HuH-7.5 (cell line): Measurements from ENCODE around the gene AFDN.

Source experiments
- DNase-seq: peaks from one replicate; pipeline ENCODE4 v3.0.0; 2011; ENCODE audit warnings: low spot score

Gene AFDN

GRCh38 chr6:167796192-167796981 lies 30.3 kb upstream of the AFDN start:
- no peak for DNase-seq

DNA sequence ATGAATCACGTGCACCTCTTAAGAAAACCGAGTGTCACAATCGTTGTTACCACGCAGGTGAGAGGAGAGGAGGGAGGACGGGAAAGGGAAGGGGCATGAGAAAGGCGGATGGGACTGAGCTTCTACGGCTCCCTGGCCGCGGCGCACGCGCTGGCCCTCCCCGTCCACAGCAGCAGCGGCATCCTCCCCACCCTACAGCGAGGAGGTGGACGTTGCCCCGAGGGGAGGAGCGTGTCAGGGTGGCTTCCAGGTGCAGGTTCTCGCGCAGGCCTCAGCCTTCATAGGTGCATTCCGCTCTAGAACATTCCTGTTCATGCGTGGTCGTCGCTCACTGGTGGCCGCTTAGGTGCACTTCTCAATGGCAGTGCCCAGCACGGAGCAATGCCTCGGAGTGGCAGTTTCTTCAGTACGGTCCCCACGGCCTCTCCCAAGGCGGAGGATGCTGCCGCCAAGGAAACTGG lies 29.7 kb upstream of the AFDN start:
- no peak for DNase-seq

- no peak for DNase-seq
These were observed 29.0 kb upstream of the AFDN start for GRCh38 chr6:167797476-167798265.

DNA sequence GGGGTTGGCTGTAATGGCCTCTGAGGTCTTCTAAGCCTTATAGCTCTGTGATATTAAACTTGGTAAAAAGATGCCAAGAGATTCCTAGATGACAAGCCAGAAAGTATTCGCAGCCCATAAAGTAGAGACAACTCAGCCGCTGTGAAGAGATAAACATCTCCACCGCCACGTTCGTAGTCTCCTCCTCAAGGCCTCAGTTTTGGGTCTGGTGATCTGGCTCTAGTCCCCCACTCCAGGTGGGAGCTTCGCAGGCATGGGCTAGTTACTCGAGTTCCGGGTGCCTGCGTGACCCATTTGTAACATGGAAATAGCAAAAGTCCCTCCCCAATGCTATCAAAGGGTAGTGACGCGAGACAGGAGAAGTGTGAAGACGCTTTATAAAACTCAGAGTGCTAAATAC lies 28.3 kb upstream of the AFDN start:
- DNase-seq: no peak

DNA sequence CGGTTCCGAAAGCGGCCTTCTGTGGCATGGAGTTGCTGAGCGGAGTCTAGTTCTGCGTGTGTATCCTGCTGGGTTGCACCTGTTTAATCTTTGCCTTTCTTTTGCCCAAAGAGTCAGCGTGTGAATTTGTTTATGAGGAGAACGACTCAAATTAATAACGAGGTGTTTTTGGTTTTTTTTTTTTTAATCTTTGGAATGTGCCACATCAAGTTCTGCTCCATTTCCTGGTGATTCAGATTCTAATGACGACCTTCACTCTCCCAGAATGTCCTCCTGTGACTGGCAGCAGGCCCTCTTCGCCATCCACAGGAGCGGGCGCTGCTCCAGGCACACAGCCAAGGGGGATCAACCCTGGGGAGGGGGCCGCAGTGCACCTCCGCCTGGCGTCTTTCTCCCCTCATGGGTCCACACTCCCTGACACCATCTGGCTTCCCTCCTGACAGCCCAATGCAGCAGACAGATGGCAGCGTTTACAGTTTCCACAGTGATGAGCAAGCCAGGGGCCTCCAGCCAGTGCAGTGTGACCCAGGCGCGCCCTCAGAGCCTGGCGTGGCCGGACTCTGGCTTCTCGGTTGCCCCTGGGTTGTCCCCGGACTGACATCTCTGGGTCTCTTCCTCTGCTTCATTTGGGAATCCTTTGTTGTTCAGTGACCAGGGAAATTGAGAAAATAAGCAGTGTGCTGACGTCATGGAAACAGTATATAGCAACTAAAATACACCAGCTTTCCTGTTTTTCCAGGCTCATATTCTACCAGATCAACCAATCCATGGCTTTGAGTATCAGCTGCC lies 27.5 kb upstream of the AFDN start:
- DNase-seq: no peak

DNA sequence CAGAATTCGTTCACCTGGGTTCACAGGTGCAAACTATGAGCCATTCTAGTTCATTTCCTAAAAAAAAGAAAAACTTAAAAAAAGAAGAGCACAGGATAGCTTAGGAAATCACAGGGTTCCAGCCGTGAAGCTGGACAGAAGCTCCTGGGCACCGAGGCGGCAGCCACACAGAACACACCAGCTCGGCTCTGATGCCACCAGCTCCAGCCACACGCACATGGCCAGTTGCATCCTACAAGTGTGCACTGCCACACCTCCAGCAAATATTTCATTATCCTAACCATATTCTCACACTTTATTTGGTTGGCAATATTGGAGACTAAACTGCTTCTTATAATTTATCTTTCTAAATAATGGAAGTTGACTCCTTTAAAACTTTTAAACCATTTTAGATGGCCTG lies 26.2 kb upstream of the AFDN start:
- DNase-seq: no peak

DNA sequence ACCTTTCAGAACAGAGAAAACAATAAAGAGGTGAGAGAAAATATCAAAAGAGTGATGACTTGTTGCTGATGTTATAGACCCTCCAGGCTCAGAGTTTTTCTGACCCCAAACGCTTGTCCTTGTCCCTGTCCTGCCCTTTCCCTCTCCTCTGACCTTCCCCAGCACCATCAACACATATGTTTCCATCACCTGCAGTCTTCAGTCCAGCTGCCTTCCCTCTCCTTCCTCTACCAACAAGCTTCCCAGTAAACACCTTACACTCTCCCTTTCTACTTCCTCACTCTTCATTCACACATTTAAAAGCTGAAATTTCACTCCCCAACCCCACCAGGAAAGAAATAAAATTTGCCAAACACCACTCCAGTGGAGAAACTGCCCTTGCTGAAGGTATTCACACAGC lies 25.4 kb upstream of the AFDN start:
- no peak for DNase-seq

DNA sequence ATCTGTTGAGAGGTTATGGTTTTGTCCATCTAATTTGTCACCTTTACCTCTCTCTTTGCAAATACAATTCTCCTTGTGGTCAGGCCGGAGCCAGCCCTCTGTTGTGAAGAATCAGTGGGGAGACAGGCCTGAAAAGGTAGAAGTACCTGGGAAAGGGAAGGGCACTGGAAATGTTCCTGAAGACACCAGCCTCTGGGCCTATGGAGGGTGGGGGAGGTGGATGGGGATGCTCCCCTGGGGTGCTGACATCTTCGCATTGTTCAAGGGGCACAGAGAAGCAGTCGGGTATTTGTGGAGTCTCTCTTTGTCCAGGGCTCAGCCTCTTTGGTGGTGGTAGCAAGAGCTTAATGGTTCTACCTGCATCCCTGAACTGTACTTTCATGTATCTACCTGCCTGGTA lies 24.4 kb upstream of the AFDN start:
- DNase-seq: no peak

GRCh38 chr6:167803816-167804215 lies 22.9 kb upstream of the AFDN start:
- DNase-seq: no peak

DNA sequence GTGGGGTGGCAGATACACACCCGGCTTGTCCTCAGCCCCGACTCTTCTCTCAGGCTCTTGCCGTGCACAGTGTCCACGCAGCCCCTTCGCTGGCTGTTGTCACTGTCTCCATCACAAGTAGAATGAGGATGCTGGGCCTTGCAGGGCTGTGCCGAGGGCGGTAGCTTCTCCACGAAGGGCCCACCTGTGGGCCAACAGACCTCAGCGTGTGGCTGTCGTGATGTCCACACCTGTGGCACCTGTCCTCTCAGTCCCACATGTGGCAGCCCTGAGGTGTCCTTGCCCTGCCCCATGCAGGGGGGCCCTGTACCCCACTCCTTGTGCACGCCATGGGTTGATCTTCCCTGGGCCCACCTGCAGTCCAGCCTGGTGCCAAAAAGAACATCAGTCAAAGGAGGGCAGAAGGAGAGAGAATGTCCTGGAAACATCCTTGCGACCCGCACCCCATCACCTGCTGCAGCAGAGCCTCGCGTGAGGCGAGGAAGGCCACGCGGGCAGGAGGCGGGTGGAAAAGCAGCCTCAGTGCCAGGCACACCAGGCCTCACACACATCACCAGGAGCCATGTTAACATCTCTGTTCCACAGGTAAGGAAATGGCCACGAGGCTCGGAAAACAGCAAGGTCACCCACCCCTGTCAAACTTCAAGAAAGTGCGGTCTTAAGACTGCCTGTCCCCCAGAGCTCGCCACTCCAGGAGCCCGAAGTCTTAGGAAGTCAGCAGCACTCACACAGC lies 22.3 kb upstream of the AFDN start:
- DNase-seq: no peak

- no peak for DNase-seq
These were observed 21.2 kb upstream of the AFDN start for GRCh38 chr6:167805349-167806060.

DNA sequence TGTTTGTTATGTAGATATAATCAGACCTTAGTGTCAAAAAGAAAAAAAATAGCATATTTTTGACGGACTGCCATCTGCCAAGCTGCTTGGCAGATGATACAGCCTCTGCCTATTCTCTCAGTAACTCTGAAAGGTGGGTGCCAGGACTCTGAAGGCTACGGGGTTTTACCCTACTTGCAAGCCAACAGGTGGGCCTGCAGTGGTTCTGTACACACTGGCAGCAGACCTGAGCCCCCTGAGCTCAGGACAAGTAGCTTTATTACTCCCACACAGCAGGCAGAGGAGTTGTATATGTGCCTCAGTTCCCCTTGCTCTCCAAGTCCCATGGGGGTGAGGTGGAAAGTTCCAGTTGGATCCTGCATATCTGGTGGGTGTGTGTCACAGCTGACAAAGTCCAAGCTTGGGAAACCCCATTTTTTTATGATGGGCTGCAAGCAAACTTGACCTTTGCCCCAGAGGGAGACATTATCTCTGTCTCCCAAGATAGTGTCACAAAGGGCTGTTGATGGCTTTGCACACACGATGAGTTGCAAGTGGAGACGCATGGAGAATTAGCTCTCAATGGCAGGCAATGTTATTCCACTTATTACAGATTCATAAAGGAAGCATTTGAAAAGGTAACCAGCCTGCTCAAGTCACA lies 20.5 kb upstream of the AFDN start:
- peak; percentile 56 for DNase-seq

DNA sequence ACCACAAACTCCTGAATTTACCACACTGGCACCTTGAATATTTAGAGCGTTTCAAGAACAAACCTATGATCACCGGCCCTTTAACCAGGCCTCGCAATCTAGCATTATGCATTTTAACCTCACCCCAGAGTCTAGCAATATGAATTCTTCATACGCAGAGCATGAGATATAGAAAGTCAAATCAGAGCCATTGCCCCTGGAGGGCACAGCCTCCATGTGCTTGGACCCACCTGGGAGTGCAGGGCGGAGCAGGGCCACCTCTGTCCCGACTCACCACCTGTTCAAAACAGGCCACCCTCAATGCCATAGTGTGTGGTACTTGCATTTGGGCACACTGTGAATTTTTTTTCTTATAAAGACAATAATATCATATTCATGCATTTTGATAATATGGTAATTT lies 19.5 kb upstream of the AFDN start:
- no peak for DNase-seq

GRCh38 chr6:167807756-167808155 lies 19.0 kb upstream of the AFDN start:
- no peak for DNase-seq

- no peak for DNase-seq
These were observed 15.7 kb upstream of the AFDN start for GRCh38 chr6:167811040-167811439.

- no peak for DNase-seq
These were observed 15.1 kb upstream of the AFDN start for GRCh38 chr6:167811442-167812087.

DNA sequence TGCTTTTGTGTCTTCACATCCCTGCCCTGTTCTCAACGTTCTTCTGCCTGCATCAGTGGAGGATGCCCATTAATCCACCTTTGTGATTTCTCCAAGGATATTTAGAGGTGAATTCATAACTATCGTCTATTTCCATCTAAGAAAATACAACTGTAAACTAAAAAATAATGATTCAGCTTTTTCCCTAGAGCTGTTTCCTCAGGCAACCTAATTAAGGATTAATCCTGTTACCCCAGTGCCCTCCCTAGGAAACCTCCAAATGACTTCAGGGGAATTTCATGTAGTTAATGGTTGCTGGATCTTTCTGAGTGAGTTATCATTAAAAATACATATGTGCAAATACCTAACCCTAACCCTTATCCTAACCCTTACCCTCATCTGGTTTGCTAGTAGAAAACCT lies 14.6 kb upstream of the AFDN start:
- no peak for DNase-seq

- DNase-seq: no peak
These were observed 11.3 kb upstream of the AFDN start for GRCh38 chr6:167815296-167815980.

- no peak for DNase-seq
These were observed 9.7 kb upstream of the AFDN start for GRCh38 chr6:167817016-167817415.

DNA sequence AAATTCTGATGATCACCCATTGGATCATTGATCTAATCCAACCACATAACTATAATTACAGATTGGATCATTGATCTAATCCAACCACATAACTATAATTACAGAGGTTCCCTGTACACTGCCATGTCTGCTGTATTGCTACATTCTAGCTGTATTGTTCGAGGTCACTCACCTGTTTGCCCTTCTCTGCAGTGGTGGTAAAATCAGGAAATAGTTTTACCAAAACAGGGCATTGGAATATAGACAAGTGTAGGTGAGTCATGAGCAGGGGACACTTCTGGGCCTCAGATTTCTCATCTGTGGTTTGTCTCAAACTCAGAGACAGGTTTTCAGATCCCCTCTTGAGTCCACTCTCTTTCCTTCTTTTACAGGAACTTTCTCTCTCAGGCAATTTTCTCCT lies 9.0 kb upstream of the AFDN start:
- no peak for DNase-seq
